GM21528 (cell line): ENCODE data around the gene HECA.
"Not testable (repeated sequence)": the region's sequence is repeated elsewhere in the genome, so short reads cannot be mapped to it uniquely, and the experiment has no call there.

Experiments used
- ATAC-seq: cut with Tn5 transposase; IDR thresholded peaks from one replicate; pipeline ENCODE4 v1.9.1; 2021; ENCODE audit warnings: mild to moderate bottlenecking, moderate library complexity; ENCODE audit not compliant: unreplicated experiment, low FRiP score

The HECA gene

DNA sequence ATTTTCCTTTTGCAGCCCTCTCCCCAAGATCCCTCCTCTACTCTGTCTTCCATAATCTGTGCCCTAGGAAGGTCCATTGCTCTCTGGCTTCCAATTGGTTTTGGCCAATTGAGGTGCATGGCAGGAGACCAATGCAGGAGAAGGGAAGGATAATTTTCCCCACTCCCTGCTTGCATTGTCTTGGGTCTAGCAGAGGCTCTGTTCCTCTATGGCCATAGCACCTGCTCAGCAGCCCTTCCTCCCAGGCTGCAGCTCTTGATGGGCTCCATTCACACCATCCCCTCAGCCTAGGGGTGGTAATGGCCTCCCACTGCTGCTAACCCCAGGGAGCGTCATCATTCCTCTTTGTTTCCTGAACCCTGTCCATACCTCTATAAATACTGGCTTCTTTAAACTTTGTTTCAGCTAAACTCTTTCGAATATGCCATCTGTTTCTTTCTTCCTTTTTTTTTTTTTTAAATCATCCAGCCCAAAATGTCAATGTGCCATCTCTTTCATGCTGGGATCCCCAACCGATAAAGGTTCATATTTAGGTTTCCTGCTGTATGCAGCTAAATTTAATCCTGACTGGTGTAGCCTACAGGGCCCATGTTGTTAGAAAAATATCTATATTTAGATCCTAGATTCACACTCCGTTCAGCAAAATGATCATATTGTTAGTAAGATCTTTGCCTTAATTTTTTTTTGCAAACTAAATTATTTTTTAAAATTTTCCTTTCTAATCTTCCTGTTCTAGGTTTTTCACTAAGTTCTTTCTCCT, 63.8 kb downstream of the HECA start:
- no peak for ATAC-seq

GRCh38 chr6:139201378-139201777, 66.5 kb downstream of the HECA start:
- ATAC-seq, result no peak

- ATAC-seq, result no peak
Measured at GRCh38 chr6:139204978-139205377, 70.1 kb downstream of the HECA start.

GRCh38 chr6:139205843-139206242, 71.0 kb downstream of the HECA start:
- no peak for ATAC-seq

- ATAC-seq, result not testable (repeated sequence)
Measured at GRCh38 chr6:139210766-139211165, 75.9 kb downstream of the HECA start.

- ATAC-seq, result not testable (repeated sequence)
Measured at GRCh38 chr6:139212460-139212859, 77.6 kb downstream of the HECA start.

- ATAC-seq, result peak; percentile 100
Measured at GRCh38 chr6:139219271-139219729, 84.4 kb downstream of the HECA start.

- ATAC-seq, result no peak
Measured at GRCh38 chr6:139219746-139220145, 84.9 kb downstream of the HECA start.

DNA sequence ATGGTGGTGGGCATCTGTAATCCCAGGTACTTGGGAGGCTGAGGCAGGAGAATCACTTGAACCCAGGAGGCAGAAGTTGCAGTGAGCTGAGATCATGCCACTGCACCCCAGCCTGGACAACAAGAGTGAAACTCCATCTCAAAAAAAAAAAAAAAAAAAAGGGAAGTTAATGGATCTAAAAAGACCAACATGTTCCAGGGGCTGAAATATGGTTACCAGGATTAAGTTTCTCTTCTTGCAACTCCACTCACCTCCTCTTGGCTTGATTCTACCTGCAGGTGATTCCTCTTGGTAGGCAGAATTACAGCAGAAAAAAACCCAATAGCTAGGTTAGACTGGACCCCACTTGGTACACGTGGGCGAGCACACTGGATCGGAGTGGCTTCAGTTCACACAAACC, 93.5 kb downstream of the HECA start:
- ATAC-seq, result not testable (repeated sequence)
